IMR-90 (cell line): ENCODE measurements around the gene SLC6A13. TPM values are rescaled to one million over a fixed set of nuclear protein-coding genes. Genes with fewer than 3 reads are reported as not detected.

ENCODE experiments used
- ATAC-seq: fragments of 200-7000 bp; cut with Tn5 transposase; 2 replicates; pipeline ENCODE4 v1.9.1; 2020; ENCODE audit warnings: low read depth, mild to moderate bottlenecking, moderate library complexity
- BruUV-seq: library from RNA; stranded (reverse); fragments of 400-500 nt; replicated peaks from 2 replicates; lab custom pipeline; 2021; lab: Mats Ljungman, UMichigan
- CTCF ChIA-PET: fragments of 300-600 bp; formaldehyde crosslinking; extraction: SDS; loops from one replicate; lab custom pipeline; 2021; ENCODE audit warnings: antibody characterized with exemption; lab: Yijun Ruan, JAX
- POLR2A ChIA-PET: fragments of 300-600 bp; sonication (Branson Sonifier 250); formaldehyde crosslinking; loops from one replicate; lab custom pipeline; 2022; ENCODE audit warnings: antibody characterized with exemption; ENCODE audit not compliant: unreplicated experiment; lab: Charles Lee
- DNase-seq: peaks from one replicate; pipeline ENCODE4 v3.0.0; 2013
- H2AFZ ChIP-seq: replicated peaks from 2 replicates; pipeline ENCODE3; 2013; ENCODE audit warnings: low read length, mild to moderate bottlenecking; ENCODE audit not compliant: poor library complexity
- H2AK5ac ChIP-seq: 2 replicates; pipeline ENCODE4 v1.6.1; 2013; ENCODE audit warnings: low read depth, low read length, inconsistent platforms
- H2AK9ac ChIP-seq: replicated peaks from 2 replicates; pipeline ENCODE3; 2013; ENCODE audit warnings: mild to moderate bottlenecking, low read depth, low read length, moderate library complexity; ENCODE audit not compliant: poor library complexity
- H2BK120ac ChIP-seq: 2 replicates; pipeline ENCODE4 v1.6.1; 2013; ENCODE audit warnings: low read depth, low read length, inconsistent platforms
- H2BK15ac ChIP-seq: 3 replicates; pipeline ENCODE4 v1.6.1; 2013; ENCODE audit warnings: low read depth, low read length, inconsistent platforms
- H2BK20ac ChIP-seq: 2 replicates; pipeline ENCODE4 v1.6.1; 2013; ENCODE audit warnings: low read depth, mild to moderate bottlenecking, inconsistent platforms, low read length, moderate library complexity
- H2BK5ac ChIP-seq: 2 replicates; pipeline ENCODE4 v1.6.1; 2013; ENCODE audit warnings: mild to moderate bottlenecking, low read depth, low read length, inconsistent platforms; ENCODE audit not compliant: poor library complexity, severe bottlenecking
- H3K14ac ChIP-seq: replicated peaks from 2 replicates; pipeline ENCODE4 v1.6.1; 2013; ENCODE audit warnings: low read depth, low read length, inconsistent platforms
- H3K18ac ChIP-seq: 2 replicates; pipeline ENCODE4 v1.6.1; 2013; ENCODE audit warnings: low read depth, low read length, control low read depth
- H3K23ac ChIP-seq: 2 replicates; pipeline ENCODE4 v1.6.1; 2013; ENCODE audit warnings: low read depth, low read length, inconsistent platforms
- H3K27ac ChIP-seq: 2 replicates; pipeline ENCODE4 v1.5.1; 2013; ENCODE audit warnings: mild to moderate bottlenecking, control low read depth, low read length; ENCODE audit not compliant: insufficient read depth
- H3K27me3 ChIP-seq: 2 replicates; pipeline ENCODE4 v1.6.1; 2013; ENCODE audit warnings: low read length; ENCODE audit not compliant: control insufficient read depth, insufficient read depth
- H3K36me3 ChIP-seq: 2 replicates; pipeline ENCODE4 v1.6.1; 2013; ENCODE audit warnings: low read length, mixed read lengths; ENCODE audit not compliant: control insufficient read depth, insufficient read depth
- H3K4ac ChIP-seq: 2 replicates; pipeline ENCODE4 v1.6.1; 2013; ENCODE audit warnings: low read depth, low read length, inconsistent platforms
- H3K4me1 ChIP-seq: 2 replicates; pipeline ENCODE4 v1.6.1; 2013; ENCODE audit warnings: low read length, mixed read lengths; ENCODE audit not compliant: control insufficient read depth, insufficient read depth
- H3K4me2 ChIP-seq: 2 replicates; pipeline ENCODE4 v1.6.1; 2013; ENCODE audit warnings: low read depth, mild to moderate bottlenecking, control low read depth, low read length, moderate library complexity
- H3K4me3 ChIP-seq: 2 replicates; pipeline ENCODE4 v1.5.1; 2013; ENCODE audit warnings: low read depth, mild to moderate bottlenecking, control low read depth, low read length, moderate library complexity; ENCODE audit not compliant: insufficient read depth
- H3K56ac ChIP-seq: 2 replicates; pipeline ENCODE4 v1.6.1; 2013; ENCODE audit warnings: low read length, inconsistent platforms; ENCODE audit not compliant: insufficient read depth; ENCODE audit errors: extremely low read depth
- H3K79me1 ChIP-seq, 2 experiments: 2 replicates each; pipeline ENCODE4 v1.6.1; 2013; ENCODE audit warnings: low read length in 2 of 2, inconsistent platforms in 1 of 2, low read depth in 1 of 2
- H3K9ac ChIP-seq: 2 replicates; pipeline ENCODE4 v1.6.1; 2013; ENCODE audit warnings: low read depth, low read length, control low read depth
- H3K9me1 ChIP-seq: 2 replicates; pipeline ENCODE4 v1.6.1; 2013; ENCODE audit warnings: low read length, inconsistent platforms; ENCODE audit not compliant: insufficient read depth
- H3K9me3 ChIP-seq: 2 replicates; pipeline ENCODE4 v1.6.1; 2013; ENCODE audit warnings: low read length; ENCODE audit not compliant: control insufficient read depth, insufficient read depth
- H4K20me1 ChIP-seq: 2 replicates; pipeline ENCODE4 v1.6.1; 2013; ENCODE audit warnings: low read length, inconsistent platforms; ENCODE audit not compliant: insufficient read depth
- H4K5ac ChIP-seq: 2 replicates; pipeline ENCODE4 v1.6.1; 2013; ENCODE audit warnings: mild to moderate bottlenecking, low read depth, low read length, control low read depth
- H4K8ac ChIP-seq, 2 experiments: 2 replicates each; pipeline ENCODE4 v1.6.1; 2013; ENCODE audit warnings: low read depth in 2 of 2, low read length in 2 of 2, control low read depth in 1 of 2, inconsistent platforms in 1 of 2
- H4K91ac ChIP-seq: 2 replicates; pipeline ENCODE4 v1.6.1; 2013; ENCODE audit warnings: low read depth, low read length, inconsistent platforms; ENCODE audit not compliant: insufficient read depth
- CEBPB ChIP-seq: IDR thresholded peaks from 2 replicates; pipeline ENCODE4 v1.6.1; 2012; ENCODE audit warnings: low read depth, low read length, improper control_type of control experiment
- RFX5 ChIP-seq: IDR thresholded peaks from 2 replicates; pipeline ENCODE4 v1.8.0; 2012; ENCODE audit warnings: low read depth, mild to moderate bottlenecking, low read length, moderate library complexity
- WGBS, 2 experiments: methylation state at CpG; one replicate each; pipeline versions ENCODE4 v1.1.5 to v1.1.7; 2013; ENCODE audit warnings: missing lambda C conversion rate in 2 of 2; ENCODE audit not compliant: insufficient read length in 1 of 2; ENCODE audit errors: extremely low coverage in 2 of 2; 5-methylcytosine and 5-hydroxymethylcytosine counted together
- dilution Hi-C: fragments of 300-500 bp; cut with HindIII; formaldehyde crosslinking; loops from one replicate; pipeline ENCODE4 v1.14.3; 2018; ENCODE audit warnings: low sequenced_read_pairs; ENCODE audit not compliant: unreplicated experiment
- in situ Hi-C: fragments of 300-500 bp; cut with MboI; formaldehyde crosslinking; loops from 3 replicates; pipeline ENCODE4 v1.14.3; 2019; ENCODE audit warnings: low sequenced_read_pairs, inconsistent platforms, mixed read lengths
- intact Hi-C: fragments of 100-400 bp; cut with micrococcal nuclease; formaldehyde crosslinking; loops from 2 replicates; pipeline ENCODE4 v1.10.0; 2022
- polyA plus RNA-seq, 3 experiments: library from polyadenylated mRNA; depleted of rRNA; stranded (reverse); fragments of >200 nt; gene quantifications; 2 replicates each; pipeline ENCODE4 v1.2.3, GENCODE V29; 2012; ENCODE audit warnings: low replicate concordance in 1 of 3
- total RNA-seq: library from RNA; depleted of rRNA; stranded (reverse); fragments of >200 nt; gene quantifications from 2 replicates; pipeline ENCODE4 v1.2.3, GENCODE V29; 2012

Gene SLC6A13
- total and polyA plus RNA-seq, 2 of the 4 experiments (the other 2 are of a cell fraction) = under 0.01 to 0.10 TPM

GRCh38 chr12:293199-293598 lies 30.6 kb upstream of the SLC6A13 start:
- H3K4me3 ChIP-seq = no peak overlapping the region
- no peak overlapping the region for H3K4ac ChIP-seq
- no peaks in the 10 kb centered on the region for H3K9me3 ChIP-seq
- dilution Hi-C loops = no loop called here
- no peak overlapping the region for H3K4me2 ChIP-seq
- no peak overlapping the region for H3K23ac ChIP-seq
- no peak overlapping the region for H3K9ac ChIP-seq
- H2BK15ac ChIP-seq = no peak overlapping the region
- H4K5ac ChIP-seq = no peak overlapping the region
- H2BK120ac ChIP-seq = no peak overlapping the region
- no peak overlapping the region for H2AK9ac ChIP-seq
- WGBS, 2 experiments = 90% methylated on average over 4 of the region's 5 CpGs; no CpG with 5 or more reads in 1 of the 2 experiments
- BruUV-seq = no TSS peak
- peaks cover 30% of the 10 kb centered on the region for H3K36me3 ChIP-seq
- ChIA-PET POLR2A (no interaction called here), CTCF (no interaction called here)
- no peak overlapping the region for H2AK5ac ChIP-seq
- no peak overlapping the region for H3K18ac ChIP-seq
- in situ Hi-C loops = no loop called here
- H3K79me1 ChIP-seq = peaks cover 6 to 10% of the 10 kb centered on the region in 2 experiments; a peak in 1 of 4 replicates
- peaks cover 2% of the 10 kb centered on the region for H3K4me1 ChIP-seq
- no peak overlapping the region for H2BK5ac ChIP-seq
- ATAC-seq (no peak), DNase-seq (no peak)
- no peak for TF ChIP-seq RFX5
- peak; percentile 78 for TF ChIP-seq CEBPB
- H3K56ac ChIP-seq = no peak overlapping the region
- peaks cover 3% of the 10 kb centered on the region; the same call in 1 of the 2 replicates for H4K20me1 ChIP-seq
- intact Hi-C loops = loop anchor here (5.0 kb wide), 1 partner anchor 39 kb away; no protein-coding TSS in a partner anchor
- H4K91ac ChIP-seq = no peak overlapping the region
- H3K9me1 ChIP-seq = peaks cover 5% of the 10 kb centered on the region; the same call in 1 of the 2 replicates
- no peak overlapping the region for H2BK20ac ChIP-seq
- H3K27me3 ChIP-seq = no peaks in the 10 kb centered on the region
- no peak overlapping the region for H3K14ac ChIP-seq
- no peak overlapping the region for H2AFZ ChIP-seq
- H3K27ac ChIP-seq = no peak overlapping the region
- no peak overlapping the region for H4K8ac ChIP-seq
